WI38 (cell line): Measurements from ENCODE around the gene DNHD1.

Experiments used
- H3K4me3 ChIP-seq: 2 replicates; pipeline ENCODE4 v1.5.1; 2011; ENCODE audit warnings: low read depth, mild to moderate bottlenecking, control low read depth, low read length
- TF ChIP-seq, protein P1 (sequence below): IDR thresholded peaks from 2 replicates; pipeline ENCODE4 v1.5.1; 2012; ENCODE audit warnings: low read depth, mild to moderate bottlenecking, control low read depth, low read length

DNHD1 gene

DNA sequence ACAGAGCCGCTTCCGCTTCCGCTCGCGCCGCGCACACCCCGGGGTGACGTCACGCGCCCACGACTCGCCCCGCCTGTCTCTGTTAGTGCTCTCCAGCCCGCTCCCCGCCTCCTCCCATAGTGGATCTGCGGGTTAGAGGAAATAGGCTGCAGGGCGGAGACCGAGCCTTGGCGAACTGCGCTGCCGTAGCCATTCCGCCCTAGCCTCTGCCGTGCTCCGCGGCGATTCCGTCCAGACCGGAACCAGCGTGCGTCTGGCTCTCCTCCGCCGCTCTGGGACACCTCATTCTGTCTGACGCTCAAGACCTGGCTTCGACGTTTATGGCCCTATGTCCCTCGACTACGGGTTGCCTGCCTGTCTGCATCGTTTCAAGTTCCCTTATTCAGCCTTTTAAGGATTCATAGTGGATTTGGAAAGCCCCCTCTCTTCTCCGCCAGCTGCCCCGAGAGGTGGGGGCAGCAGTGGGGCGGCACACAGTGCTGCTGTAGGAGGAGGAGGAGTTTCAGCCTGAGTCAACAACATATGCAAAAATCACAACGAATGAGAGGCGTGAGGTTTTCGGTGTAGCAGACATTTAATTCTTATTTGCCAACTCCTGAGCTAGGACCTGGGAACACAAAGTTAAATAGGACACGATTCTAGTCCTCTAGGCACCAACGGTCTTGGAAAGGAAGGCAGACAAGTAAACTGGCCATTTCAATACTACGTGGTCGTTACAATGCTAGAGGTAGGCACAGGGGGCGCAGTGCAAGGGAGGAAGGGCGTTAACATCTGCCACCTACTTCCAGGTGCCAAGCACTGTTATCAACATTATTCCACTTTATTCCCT is 115.3 kb downstream of the DNHD1 start, which contains the start of gene TAF10:
TAF10 (minus strand) TSS at position 4 of the 829 bp plus-strand sequence. CDS start 27 bp downstream, outside the sequence.
- peak within 1 kb of the TSS; percentile 78 for H3K4me3 ChIP-seq
- TF ChIP-seq, protein P1, sequence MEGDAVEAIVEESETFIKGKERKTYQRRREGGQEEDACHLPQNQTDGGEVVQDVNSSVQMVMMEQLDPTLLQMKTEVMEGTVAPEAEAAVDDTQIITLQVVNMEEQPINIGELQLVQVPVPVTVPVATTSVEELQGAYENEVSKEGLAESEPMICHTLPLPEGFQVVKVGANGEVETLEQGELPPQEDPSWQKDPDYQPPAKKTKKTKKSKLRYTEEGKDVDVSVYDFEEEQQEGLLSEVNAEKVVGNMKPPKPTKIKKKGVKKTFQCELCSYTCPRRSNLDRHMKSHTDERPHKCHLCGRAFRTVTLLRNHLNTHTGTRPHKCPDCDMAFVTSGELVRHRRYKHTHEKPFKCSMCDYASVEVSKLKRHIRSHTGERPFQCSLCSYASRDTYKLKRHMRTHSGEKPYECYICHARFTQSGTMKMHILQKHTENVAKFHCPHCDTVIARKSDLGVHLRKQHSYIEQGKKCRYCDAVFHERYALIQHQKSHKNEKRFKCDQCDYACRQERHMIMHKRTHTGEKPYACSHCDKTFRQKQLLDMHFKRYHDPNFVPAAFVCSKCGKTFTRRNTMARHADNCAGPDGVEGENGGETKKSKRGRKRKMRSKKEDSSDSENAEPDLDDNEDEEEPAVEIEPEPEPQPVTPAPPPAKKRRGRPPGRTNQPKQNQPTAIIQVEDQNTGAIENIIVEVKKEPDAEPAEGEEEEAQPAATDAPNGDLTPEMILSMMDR, result peak; percentile 48

- TF ChIP-seq, protein P1, result no peak
- H3K4me3 ChIP-seq, result no peak overlapping the region
These were observed 116.4 kb downstream of the DNHD1 start for GRCh38 chr11:6613496-6613895.

- TF ChIP-seq, protein P1, result no peak
- H3K4me3 ChIP-seq, result no peak overlapping the region
These were observed 117.4 kb downstream of the DNHD1 start for GRCh38 chr11:6614446-6614845.

DNA sequence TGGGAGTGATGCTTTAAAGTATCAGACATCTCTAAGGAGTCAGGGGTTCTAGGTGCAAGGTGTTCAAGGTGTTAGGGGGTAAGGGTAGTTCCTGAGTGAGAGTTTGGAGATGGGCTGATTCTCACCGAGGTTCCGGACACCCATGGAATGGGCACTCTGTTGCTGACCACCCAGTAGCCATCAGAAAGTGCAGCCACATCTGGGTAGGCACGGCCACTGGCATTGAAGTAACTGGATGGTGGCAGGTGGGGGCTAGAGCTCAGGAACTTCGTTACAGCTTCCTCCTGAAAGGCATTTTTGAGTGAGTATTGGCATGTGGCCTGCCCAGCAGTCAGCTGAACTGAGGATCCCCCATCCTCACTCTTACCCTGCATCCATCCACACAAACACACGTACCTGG is 118.0 kb downstream of the DNHD1 start:
- TF ChIP-seq, protein P1, result no peak
- no peak overlapping the region for H3K4me3 ChIP-seq

DNA sequence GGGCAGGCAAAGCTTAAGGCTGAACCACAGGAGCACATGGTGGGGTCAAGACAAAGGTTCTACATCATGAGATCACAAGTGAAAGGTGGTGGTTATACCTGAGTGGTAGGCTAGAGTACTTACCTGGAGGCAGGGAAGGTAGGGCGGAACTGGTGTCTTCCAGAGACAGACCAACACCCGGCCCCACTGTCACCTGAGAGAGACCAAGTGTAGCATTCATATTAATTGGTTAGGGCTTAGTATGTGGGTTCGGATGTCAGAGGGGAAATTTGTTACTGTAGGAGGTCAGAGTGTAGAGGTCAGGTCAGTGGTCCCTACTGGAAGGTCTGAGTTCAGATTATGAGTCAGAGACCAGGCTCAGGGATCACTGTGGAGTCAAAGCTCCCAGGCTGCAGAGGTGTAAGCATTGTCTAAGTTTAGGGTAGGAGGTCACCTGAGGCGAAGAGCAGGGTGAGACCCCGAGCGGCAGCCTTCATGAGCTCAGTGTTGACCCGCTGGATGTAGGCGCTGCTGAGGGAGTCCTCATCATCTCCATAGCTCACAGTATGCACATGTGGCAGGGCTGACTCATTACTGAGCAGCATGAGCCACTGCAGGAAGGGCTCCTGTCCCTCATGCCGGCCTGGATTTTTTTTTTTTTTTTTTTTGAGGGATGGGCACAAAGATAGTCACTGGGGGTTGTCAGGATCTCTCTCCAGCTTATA is 119.0 kb downstream of the DNHD1 start:
- TF ChIP-seq, protein P1, result no peak
- no peak overlapping the region for H3K4me3 ChIP-seq

DNA sequence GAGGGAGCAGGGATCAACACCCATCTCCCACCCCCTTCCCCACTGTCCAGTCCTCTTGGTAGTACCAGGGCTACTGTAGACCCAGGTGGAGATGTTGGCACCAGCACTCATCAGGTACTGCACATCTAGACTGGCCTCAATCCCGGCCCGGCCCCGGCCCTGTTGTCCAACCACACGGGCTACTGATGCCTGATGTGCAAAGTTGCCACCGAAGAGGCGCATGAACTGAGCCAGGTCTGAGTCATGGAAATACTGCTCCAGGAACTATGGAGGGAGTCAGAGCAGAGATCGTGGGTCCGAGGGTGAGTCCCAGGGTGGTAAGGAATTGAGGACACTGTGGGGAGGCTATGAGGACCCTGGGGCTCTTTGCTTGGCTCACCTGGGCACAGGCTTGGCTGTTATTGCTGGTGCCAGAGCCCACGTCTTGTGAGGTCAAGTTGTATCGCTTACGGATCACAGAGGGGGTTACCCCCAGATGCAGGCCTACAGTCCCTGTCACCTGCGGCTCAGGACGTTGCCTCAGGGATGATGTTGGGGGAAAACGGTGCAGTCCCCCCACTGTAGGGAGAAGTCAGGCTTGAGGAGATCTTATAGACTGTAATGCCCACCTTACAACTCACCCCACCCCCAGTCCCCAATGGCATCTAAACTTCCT is 119.6 kb downstream of the DNHD1 start:
- TF ChIP-seq, protein P1, result no peak

More for the DNA sequence above, 119.6 kb downstream of the DNHD1 start:
- H3K4me3 ChIP-seq, result no peak overlapping the region
